PFSK-1 (cell line): ENCODE results near the gene VTI1A.

Source experiments
- FOXP2 ChIP-seq: optimal IDR thresholded peaks from 2 replicates; pipeline ENCODE3; 2011; ENCODE audit warnings: borderline replicate concordance, control low read depth, inconsistent platforms; ENCODE audit not compliant: insufficient read depth; ENCODE audit errors: extremely low read length, extremely low read depth
- POLR2AphosphoS5 ChIP-seq: IDR thresholded peaks from 2 replicates; pipeline ENCODE4 v1.6.1; 2012; ENCODE audit warnings: low read depth, mild to moderate bottlenecking, control low read depth, low read length, moderate library complexity
- SIN3A ChIP-seq: IDR thresholded peaks from 2 replicates; pipeline ENCODE4 v1.6.1; 2012; ENCODE audit warnings: mild to moderate bottlenecking, low read length, moderate library complexity, borderline replicate concordance; ENCODE audit not compliant: insufficient read depth
- TAF1 ChIP-seq: IDR thresholded peaks from 2 replicates; pipeline ENCODE4 v1.6.1; 2012; ENCODE audit warnings: low read length, control low read depth, borderline replicate concordance; ENCODE audit not compliant: insufficient read depth
- TF ChIP-seq, protein P1 (sequence below), 2 experiments: IDR thresholded peaks; 2 replicates each; pipeline versions ENCODE4 v1.6.1 to v1.8.0; 2011 to 2012; ENCODE audit warnings: low read depth in 2 of 2, low read length in 2 of 2, control low read depth in 1 of 2, inconsistent platforms in 1 of 2, mild to moderate bottlenecking in 1 of 2, moderate library complexity in 1 of 2; ENCODE audit not compliant: insufficient read depth in 1 of 2

The VTI1A gene

DNA sequence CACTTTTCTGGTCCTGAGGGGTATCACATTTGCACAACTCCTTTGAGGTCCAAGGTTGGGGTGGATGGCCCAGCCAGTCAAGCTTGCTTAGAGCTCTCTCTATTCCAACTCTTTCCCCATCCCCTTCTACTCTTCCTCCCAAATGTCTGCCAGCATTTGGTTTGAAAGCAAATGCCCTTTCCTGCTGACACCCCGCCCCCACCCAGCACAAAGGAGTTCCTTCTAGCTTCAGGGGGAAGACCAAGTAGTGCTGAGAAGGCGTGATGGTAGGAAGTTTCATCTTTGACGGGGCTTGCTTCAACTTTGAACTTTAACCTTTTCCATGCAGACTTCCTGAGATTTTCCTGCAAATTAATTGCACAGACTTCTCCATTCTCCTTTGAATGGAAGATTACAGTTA, 365.6 kb downstream of the VTI1A start:
- TF ChIP-seq TAF1 (no peak), SIN3A (no peak), POLR2AphosphoS5 (no peak), FOXP2 (no peak)
- TF ChIP-seq, protein P1, sequence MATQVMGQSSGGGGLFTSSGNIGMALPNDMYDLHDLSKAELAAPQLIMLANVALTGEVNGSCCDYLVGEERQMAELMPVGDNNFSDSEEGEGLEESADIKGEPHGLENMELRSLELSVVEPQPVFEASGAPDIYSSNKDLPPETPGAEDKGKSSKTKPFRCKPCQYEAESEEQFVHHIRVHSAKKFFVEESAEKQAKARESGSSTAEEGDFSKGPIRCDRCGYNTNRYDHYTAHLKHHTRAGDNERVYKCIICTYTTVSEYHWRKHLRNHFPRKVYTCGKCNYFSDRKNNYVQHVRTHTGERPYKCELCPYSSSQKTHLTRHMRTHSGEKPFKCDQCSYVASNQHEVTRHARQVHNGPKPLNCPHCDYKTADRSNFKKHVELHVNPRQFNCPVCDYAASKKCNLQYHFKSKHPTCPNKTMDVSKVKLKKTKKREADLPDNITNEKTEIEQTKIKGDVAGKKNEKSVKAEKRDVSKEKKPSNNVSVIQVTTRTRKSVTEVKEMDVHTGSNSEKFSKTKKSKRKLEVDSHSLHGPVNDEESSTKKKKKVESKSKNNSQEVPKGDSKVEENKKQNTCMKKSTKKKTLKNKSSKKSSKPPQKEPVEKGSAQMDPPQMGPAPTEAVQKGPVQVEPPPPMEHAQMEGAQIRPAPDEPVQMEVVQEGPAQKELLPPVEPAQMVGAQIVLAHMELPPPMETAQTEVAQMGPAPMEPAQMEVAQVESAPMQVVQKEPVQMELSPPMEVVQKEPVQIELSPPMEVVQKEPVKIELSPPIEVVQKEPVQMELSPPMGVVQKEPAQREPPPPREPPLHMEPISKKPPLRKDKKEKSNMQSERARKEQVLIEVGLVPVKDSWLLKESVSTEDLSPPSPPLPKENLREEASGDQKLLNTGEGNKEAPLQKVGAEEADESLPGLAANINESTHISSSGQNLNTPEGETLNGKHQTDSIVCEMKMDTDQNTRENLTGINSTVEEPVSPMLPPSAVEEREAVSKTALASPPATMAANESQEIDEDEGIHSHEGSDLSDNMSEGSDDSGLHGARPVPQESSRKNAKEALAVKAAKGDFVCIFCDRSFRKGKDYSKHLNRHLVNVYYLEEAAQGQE (IDR thresholded peaks at IDR 0.05; ENCODE audit: insufficient read depth in 1 of 2, low read depth in 2 of 2, low read length in 2 of 2) = no peak

GRCh38 chr10:112813866-112814591, 367.0 kb downstream of the VTI1A start:
- no peak for TF ChIP-seq TAF1
- no peak for TF ChIP-seq FOXP2
- TF ChIP-seq SIN3A = no peak
- TF ChIP-seq, protein P1 (IDR thresholded peaks at IDR 0.05; ENCODE audit: insufficient read depth in 1 of 2, low read depth in 2 of 2, low read length in 2 of 2) = no peak
- TF ChIP-seq POLR2AphosphoS5 = no peak

DNA sequence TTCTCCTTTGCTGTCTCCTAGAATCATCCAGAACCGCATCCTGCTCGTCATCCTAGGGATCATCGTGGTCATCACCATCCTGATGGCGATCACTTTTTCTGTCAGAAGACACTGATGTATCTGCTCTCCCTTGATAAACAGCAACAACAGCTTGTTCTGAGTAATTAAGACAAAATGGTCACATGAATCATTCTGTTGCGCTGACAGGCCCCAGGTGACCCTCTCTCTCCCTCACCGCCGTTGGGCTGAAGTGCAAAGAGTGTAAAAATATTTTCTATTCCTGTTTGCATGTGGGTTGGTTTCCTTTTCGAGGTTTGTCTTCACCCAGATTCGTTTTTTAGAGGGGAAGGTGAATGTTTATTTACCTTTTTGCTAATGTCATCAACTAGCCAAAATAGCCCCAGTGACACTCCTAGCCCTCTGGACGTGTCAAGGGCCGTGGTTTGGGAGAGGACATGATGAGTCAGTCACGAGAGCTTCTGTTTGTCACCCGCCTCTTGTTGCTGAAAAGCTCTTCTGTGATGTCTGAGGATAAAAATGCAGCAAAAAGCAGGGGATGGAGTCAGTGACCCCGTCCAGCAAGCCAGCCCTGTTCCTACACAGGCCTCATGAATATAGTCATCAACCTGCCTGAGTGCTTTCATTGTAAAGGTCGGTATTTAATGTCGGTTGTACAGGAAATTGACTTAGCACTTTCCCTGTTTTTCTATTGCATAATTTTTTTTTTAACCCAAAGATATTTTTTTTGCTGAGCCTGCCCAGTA, 368.4 kb downstream of the VTI1A start:
- TF ChIP-seq SIN3A (no peak; the same call in 1 of the 2 replicates), FOXP2 (no peak), TAF1 (no peak), POLR2AphosphoS5 (no peak)
- TF ChIP-seq, protein P1 (IDR thresholded peaks at IDR 0.05; ENCODE audit: insufficient read depth in 1 of 2, low read depth in 2 of 2, low read length in 2 of 2) = no peak

GRCh38 chr10:112816033-112816430, 369.0 kb downstream of the VTI1A start:
- TF ChIP-seq, protein P1 (IDR thresholded peaks at IDR 0.05; ENCODE audit: insufficient read depth in 1 of 2, low read depth in 2 of 2, low read length in 2 of 2) = no peak
- TF ChIP-seq POLR2AphosphoS5 = no peak
- no peak for TF ChIP-seq TAF1
- TF ChIP-seq FOXP2 = no peak
- TF ChIP-seq SIN3A = no peak
